Raji (cell line): ENCODE measurements around the gene CSF2.

Experiments
- POLR2A ChIP-seq: IDR thresholded peaks from 2 replicates; pipeline ENCODE4 v1.6.1; 2011; ENCODE audit warnings: low read depth, low read length, control low read depth; ENCODE audit not compliant: insufficient read depth

The CSF2 gene

GRCh38 chr5:132073231-132074013, at the start of gene CSF2:
Gene CSF2, plus strand, starts transcription at chr5:132073789. Its CDS starts 35 bp downstream, at chr5:132073824.
- TF ChIP-seq POLR2A = no peak

- TF ChIP-seq POLR2A = no peak
These were observed 49.5 kb upstream of the CSF2 start for GRCh38 chr5:132024117-132024435.

GRCh38 chr5:132024789-132025402, 48.7 kb upstream of the CSF2 start:
- no peak for TF ChIP-seq POLR2A

- TF ChIP-seq POLR2A = no peak
These were observed 48.1 kb upstream of the CSF2 start for GRCh38 chr5:132025403-132025971.

- TF ChIP-seq POLR2A = no peak
These were observed 47.0 kb upstream of the CSF2 start for GRCh38 chr5:132026516-132027008.

GRCh38 chr5:132027027-132027426, 46.6 kb upstream of the CSF2 start:
- no peak for TF ChIP-seq POLR2A

- no peak for TF ChIP-seq POLR2A
These were observed 43.8 kb upstream of the CSF2 start for GRCh38 chr5:132029609-132030330.

- no peak for TF ChIP-seq POLR2A
These were observed 43.0 kb upstream of the CSF2 start for GRCh38 chr5:132030610-132031009.

- no peak for TF ChIP-seq POLR2A
These were observed 41.4 kb upstream of the CSF2 start for GRCh38 chr5:132032196-132032595.

- no peak for TF ChIP-seq POLR2A
These were observed 40.5 kb upstream of the CSF2 start for GRCh38 chr5:132033122-132033521.

GRCh38 chr5:132037353-132037752, 36.2 kb upstream of the CSF2 start:
- TF ChIP-seq POLR2A = no peak

- TF ChIP-seq POLR2A = no peak
These were observed 29.4 kb upstream of the CSF2 start for GRCh38 chr5:132044207-132044606.

- no peak for TF ChIP-seq POLR2A
These were observed 26.7 kb upstream of the CSF2 start for GRCh38 chr5:132046880-132047299.

GRCh38 chr5:132049093-132049492, 24.5 kb upstream of the CSF2 start:
- TF ChIP-seq POLR2A = no peak

GRCh38 chr5:132049559-132049958, 24.0 kb upstream of the CSF2 start:
- TF ChIP-seq POLR2A = no peak

GRCh38 chr5:132050136-132050535, 23.5 kb upstream of the CSF2 start:
- TF ChIP-seq POLR2A = no peak
